Activated T-cell treated with anti-CD3 and anti-CD28 coated beads, Interleukin-2, amount 50 U/mL, for 48 hours (primary cell): ENCODE results near the gene NID1.
"Not testable (repeated sequence)": the region's sequence is repeated elsewhere in the genome, so short reads cannot be mapped to it uniquely, and the experiment has no call there.

Experiments used
- DNase-seq, 2 experiments: peaks; one replicate each; pipeline ENCODE4 v3.0.0-alpha.2; 2020

Gene NID1

DNA sequence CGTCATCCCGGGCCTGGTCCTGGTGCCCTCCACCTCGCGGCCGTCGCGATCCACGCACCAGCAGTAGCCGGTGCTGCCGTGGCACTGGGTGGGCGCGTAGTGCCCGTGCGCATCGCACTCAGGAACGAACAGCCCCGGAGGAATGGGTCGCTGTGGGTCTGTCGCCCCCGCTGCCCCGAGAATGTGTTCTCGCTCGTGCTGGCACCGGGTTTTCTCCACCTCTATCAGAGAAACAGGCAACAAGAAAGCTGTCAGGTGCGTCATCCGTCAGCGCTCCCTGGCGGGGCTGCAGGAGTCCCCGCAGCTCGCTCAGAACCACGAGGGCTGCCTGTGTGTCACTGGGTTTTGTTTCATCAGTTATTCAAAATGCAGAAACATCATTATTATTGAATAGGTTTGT lies 71.2 kb downstream of the NID1 start:
- no peak for DNase-seq

DNA sequence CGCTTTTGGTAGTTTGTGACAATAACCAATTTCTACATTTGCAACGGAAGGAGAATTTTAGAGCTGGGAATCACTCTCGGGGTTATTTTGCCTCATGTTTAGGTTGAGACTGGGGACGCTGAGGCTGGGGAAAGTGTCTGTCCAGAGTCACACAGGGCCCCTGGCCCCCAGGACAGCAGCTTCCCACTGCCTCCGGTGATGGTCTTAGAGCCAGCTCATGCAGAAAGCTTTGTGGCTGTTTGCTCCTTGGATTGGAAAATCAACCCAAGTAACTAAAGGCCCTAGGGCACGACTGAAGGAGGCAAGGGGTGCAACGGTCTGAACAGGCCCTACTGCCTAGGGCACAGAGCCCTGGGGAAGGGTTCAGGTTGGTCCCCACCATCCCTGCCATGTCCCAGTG lies 72.0 kb downstream of the NID1 start:
- no peak for DNase-seq

DNA sequence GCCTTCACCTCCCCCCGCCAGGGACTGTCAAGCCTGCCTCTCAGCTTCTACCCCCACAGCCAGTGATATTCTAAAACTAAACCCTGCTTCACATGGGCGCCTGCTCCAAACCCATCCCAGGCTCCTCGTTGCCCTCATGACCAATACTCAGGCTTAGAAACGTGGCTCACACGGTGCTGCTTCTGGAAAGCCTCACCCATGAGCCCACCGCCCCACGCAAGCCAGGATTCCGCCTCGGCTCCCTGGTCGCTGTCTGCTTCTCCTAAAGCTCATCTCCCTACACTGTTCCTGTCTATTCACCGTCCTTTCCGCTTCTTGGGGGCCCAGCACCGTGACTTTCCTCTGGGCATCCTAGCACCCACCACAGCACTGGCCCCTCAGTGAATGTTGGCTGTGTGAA lies 72.5 kb downstream of the NID1 start:
- DNase-seq, result no peak

DNA sequence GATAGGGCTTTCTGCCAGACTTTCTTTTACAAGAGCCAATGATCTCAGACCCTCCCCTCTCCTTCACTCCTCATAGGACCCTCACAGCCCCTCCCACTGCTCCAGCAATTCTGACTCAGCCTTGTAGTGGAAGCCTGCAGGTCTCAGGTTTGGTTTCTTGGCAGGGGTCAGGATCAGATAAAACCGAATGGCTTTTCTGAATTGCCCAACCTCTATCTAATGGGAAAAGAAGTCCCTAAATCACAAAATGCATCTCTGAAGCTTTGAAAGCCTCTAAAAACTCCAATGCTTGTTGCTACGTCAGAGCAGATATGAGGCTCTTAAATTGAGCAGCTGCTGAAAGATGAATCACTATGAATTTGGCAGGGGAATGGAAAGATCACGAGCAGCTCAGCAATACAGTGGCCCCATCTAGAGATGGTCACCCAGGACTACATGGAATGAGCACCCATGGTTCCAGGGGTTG lies 74.5 kb downstream of the NID1 start:
- DNase-seq, result no peak

DNA sequence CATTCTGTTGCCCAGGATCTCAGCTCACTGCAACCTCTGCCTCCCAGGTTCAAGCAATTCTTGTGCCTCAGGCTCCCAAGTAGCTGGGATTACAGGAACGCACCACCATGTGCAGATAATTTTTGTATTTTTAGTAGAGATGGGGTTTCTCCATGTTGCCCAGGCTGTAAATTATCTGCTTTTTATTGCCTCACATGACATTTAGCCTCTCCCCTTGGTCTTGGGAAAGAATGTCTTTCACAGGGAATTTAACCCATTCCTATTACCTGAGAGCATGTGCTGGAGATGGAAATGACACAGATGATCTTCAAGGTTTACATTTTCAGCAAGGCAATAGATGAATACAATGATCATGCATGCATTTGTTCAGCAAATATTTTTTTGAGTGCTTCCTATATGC lies 75.8 kb downstream of the NID1 start:
- no peak for DNase-seq

DNA sequence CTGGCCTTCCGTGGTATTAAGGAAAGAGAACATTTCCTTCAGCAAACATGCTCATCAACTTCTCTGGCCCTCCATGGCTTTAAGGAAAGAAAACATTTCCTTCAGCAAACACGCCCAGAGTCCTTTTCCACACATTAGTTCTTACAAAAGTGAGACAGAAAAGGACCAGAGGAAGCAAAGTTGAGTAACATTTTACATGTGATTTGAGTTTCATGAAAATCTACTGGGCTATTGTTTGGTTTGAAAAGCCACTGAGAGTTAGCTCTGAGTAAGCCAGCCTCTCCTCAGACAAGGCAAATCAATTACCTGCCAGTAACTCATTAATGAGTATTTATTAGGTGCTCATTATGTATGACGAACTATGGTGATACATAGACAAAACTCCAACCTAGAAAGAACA lies 78.0 kb downstream of the NID1 start:
- DNase-seq, result no peak

DNA sequence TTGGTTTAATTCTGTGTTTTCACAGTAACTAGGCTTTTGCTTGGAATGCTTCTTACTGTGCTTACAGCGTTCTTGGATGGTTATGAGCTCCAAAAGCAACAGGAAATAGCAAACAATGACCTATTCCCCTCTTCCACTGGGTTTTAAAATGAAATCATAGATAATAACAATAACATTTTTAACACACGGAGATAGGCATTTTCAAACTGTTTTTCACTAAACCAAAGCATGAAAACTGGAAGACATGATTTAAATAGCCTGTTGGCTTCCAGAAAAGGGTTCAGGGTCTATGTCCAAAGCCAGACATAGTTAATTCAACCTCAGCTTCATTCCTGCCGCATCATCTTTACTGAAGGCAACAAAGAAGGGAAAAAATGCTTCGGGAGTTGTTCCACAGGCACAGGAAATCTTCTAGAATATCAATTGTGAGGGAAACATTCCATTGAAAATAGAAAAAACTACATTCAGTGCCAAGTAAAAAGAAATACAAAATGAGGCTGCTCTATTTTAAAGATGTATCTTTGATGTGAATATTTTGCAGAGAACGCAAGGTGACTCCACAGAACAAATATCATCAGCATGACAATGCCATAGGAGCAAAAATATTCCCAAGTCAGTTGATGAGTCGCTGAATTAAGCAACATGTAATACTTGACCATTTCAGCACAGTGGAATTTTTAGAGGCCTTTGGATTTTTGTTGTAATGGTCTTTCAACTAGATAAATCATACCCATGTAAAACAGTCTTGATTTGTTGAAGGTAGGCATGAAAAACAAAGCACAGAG lies 80.7 kb downstream of the NID1 start:
- DNase-seq, result no peak

DNA sequence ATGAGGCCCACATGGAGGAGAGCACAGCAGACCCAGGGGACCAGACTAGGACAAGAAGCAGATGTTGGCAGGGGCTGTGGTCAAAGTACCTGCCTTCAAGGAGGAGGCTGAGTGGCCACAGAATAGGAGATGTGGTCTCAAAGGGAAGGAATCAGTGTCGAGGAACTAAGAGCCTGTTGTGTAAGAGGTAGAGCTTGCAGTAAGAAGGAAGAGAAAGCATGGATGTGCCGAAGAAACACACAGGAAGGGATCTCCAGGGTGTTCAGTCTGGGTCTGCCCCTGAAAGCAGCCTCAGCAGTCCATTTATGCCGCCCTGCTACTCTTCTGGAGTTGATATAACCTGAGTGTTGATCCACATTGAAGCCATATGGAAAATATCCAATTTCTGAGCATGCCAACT lies 83.9 kb downstream of the NID1 start:
- no peak for DNase-seq

DNA sequence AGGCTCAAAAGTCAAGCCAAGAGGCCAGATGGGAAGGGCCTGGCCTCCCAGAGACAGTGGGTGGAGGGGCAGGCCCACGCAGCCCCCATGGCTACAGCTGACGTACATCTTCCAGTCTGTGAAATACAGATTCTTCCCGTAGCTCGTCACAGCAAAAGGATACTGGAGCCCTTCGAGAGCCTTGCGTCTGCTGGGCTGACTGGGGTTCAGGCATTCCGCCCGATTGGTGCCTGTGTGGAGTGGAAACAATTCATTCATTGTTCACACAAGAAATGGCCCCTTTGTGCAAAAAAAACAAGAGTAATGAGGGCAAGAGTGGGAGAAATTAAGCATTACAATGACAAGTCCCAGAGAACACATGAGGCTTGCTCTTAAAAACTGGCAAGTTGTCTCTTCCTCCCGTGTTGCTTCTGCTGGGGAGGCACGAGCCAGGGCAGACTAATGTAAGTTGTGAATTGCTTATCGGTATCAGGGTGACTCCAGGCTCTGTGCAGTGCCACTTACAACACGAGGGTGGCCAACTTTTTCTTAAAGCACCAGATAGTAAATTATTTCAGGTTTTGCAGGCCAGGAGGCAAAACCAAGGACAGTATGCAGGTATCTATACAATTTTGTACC lies 85.1 kb downstream of the NID1 start:
- DNase-seq, result no peak

DNA sequence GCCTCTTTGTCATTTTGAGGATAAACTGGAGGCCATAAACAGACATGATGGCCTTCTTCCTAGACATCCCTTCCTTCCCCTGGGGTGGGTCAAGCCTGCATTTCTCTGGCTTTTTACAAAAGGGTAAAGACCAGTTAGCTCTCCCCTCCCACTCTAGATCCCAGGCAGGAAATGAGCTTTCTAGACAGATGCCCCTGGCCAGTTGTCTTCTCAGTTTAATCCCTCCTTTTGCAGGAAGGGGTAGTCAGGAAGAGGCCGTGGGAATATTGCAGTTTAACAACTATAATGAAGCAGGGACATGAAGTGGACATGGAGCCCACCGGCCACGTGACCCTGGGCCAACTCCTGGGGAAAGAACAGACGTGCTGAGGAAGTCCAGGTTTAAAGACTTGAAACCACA lies 85.7 kb downstream of the NID1 start:
- no peak for DNase-seq

DNA sequence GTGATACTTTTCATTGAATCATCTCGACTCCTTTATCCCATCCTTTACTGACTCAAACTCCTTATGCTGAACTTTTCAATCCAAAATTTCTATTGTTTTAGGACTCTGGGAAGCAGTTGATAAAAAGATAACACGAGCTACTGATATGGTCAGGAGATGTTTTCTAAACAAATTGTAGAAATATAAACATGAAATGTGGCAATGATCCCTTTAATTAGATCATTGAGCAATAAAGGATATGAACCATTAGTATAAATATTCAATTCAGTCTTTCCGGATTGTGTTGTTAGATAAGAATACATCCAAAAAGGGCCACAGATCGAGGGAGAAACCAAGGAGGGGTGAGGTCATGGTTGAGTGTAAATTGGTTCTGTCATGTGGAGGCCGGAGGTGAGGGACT lies 88.4 kb downstream of the NID1 start:
- no peak for DNase-seq

DNA sequence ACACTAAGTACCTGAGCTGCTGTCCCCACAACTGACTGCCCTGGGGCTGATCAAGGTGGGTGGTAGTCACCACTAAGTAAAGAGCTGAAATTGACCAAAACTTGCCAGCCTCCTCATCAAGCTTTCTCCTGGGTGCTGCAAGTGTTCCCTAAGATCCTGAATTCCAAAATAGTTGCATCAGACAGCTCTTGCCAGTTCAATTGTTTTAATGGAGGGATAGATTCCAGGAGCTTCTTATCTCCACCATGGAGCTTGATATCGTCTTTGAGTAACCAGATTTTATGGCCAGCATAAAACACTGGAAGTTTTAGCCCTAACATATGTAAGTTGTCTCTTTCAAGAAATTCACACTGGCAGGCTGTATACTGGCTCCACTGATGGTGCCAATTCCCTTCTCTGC lies 90.3 kb downstream of the NID1 start:
- no peak for DNase-seq

DNA sequence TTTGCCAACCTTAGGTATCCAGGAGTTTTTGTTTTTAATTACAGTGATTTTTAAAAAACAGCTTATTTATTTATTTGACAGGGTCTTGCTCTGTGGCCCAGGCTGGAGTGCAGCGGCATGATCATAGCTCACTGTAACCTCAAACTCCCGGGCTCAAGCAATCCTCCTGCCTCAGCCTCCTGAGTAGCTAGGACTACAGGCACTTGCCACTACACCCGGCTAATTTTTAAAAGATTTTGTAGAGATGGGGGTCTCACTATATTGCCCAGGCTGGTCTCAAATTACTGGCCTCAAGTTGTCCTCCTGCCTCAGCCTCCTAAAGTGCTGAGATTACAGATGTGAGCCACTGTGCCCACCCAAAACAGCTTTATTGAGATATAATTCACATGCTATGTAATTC lies 92.2 kb downstream of the NID1 start:
- not testable (repeated sequence) for DNase-seq

DNA sequence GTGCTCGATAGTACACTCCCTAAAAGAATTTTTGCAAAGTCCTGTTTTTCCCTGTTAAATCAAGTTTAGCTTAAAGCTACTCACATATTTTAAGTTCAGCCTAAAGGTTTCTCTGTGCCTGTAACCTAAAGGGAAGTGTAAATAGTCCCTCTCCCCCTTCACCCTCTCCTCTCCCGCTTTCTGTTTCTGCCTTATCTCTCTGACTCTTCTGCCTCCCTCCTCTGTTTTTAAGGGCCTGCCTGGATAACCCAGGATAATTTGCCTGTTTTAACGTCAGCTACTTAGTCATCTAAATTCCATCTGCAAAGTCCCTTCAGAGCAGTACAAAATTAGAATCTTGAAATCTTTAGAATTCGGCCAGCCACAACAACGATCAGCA lies 92.6 kb downstream of the NID1 start:
- no peak for DNase-seq

DNA sequence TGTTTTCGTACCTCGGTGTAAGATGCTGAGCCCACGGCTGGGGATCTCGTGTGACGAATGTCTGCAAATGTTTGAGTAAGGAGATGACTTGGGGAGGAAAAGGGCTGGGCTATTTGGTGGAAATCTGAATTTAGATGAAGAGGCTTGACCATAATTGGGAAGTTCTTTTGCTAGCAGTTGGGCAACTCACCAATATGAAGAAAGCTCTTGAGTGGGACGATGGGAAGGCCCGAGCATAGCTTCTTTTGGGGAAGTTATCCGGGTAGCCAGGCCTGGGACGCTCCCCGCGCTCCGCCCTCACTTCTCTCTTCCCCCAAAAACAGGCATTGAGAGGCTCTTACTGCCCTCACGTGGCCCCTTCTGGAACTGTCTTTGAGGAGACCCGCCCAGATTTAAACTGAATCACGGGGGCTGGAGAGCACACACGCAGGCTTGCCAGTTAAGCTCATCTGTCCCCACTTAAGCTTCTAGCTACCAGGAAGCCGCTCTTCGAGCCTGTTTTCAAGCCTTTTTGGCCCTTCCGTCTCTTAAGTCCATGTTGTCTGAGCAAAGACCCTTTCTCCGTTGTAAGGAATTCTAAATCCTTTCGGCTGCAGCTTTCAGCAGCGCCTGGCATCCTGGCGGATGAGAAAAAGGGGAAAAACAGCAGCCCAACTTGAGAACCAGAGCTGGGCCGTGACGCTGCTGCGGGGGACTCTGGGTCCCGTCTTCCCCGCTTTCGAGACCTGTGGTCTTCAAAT lies 93.1 kb downstream of the NID1 start:
- DNase-seq, result peak; percentile 95 to 98

DNA sequence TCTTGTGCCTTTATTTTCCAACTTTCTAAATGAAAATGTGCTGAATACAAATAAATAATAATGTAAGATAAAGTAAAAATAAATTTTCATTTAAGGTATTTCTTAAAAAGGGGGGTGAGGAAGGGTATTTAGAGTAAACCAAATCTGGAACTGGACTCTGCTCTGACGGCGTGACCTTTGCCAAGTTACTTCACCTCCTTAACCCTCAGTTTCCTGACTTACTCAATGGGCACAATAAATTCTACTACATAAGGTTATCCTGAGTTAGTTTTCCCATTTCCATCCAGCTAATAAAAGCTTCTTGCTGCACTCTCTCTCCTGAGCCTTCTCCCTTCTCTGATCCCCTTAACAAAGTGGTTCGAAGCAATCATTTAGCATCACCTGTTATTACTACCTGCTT lies 93.9 kb downstream of the NID1 start:
- no peak for DNase-seq

DNA sequence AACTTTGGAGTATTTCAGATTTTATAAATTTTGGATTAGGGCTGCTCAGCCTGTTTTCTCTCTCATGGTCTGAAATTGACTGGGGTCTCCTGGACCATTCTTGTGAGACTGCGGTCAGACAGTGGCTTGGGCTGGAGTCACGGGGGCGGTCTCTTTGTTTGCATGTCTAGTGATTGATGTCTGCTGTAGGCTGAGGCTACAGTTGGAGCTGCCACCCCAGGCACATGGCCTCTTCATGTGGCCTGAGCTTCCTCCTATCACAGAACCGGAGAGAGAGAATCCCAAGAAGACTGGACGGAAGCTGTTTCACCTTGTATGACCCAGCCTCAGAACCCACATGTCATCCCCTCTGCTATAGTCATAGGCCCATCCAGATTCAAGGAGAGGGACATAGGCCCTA lies 96.1 kb downstream of the NID1 start:
- no peak for DNase-seq

DNA sequence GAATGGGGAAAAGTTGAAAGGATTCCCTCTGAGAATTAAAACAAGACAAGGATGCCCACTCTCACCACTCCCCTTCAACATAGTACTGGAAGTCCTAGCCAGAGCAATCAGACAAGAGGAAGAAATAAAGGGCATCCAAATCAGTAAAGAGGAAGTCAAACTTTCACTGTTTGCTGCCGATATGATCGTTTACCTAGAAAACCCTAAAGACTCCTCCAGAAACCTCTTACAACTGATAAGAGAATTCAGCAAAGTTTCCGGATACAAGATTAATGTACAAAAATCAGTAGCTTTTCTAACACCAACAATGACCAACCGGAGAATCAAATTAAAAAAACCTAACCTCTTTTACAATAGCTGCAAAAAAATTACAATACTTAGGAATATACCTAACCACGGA lies 98.8 kb downstream of the NID1 start:
- DNase-seq, result not testable (repeated sequence)

DNA sequence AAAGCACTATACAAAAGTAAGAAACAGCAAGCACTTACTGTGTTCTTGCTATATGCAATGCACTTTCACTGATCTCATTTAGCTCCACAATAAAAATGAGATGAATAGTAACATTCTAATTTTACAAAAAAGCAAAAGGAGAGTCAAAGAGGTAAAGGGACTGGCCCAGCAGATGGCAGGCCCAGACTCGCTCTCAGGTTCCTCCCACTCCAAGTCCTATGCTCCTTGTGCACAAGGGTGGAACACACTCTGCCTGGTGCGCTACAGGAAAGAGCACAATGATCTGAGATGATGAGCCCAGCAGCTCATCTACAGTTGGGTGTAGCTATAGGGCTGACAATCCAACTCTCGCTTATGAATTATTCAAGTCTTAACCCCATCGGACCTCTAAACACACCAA lies 104.1 kb downstream of the NID1 start:
- no peak for DNase-seq

DNA sequence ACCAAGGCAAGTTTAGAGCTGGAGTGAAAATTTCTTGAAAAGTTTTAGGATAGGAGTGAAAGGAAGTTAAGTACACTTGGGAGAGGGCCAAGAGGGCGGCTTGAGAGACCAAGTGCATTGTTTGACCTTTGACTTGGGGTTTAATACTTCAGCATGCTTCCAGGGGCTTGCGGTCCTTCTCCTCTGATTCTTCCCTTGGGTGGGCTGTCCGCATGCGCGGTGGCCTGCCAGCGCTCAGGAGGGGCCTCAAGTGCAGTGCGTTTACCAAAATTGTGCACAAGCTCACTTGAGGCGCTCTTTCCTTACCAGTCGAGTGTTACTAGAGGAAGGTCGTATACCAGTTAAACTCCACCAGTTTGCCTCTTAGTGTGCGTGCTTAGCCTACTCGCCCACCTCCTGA lies 106.9 kb downstream of the NID1 start:
- DNase-seq, result no peak

DNA sequence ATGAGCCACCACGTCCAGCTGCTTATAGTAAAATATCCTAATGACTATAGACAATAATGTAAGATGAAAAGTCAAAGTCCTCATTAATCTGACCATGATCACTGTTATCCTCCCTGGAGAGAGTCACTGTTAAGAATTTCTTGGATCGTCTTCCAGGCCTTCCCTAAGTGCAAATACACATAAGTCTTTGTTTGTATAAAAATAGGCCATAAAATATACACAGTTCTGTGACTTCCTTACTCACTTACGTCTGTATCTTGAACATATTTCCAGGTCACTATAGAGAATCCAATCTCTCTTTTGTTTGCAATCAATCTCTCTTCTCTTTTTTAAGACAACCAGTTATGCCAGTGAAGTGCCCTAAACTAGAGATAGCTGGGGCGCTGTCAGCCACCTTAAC lies 109.1 kb downstream of the NID1 start:
- no peak for DNase-seq

DNA sequence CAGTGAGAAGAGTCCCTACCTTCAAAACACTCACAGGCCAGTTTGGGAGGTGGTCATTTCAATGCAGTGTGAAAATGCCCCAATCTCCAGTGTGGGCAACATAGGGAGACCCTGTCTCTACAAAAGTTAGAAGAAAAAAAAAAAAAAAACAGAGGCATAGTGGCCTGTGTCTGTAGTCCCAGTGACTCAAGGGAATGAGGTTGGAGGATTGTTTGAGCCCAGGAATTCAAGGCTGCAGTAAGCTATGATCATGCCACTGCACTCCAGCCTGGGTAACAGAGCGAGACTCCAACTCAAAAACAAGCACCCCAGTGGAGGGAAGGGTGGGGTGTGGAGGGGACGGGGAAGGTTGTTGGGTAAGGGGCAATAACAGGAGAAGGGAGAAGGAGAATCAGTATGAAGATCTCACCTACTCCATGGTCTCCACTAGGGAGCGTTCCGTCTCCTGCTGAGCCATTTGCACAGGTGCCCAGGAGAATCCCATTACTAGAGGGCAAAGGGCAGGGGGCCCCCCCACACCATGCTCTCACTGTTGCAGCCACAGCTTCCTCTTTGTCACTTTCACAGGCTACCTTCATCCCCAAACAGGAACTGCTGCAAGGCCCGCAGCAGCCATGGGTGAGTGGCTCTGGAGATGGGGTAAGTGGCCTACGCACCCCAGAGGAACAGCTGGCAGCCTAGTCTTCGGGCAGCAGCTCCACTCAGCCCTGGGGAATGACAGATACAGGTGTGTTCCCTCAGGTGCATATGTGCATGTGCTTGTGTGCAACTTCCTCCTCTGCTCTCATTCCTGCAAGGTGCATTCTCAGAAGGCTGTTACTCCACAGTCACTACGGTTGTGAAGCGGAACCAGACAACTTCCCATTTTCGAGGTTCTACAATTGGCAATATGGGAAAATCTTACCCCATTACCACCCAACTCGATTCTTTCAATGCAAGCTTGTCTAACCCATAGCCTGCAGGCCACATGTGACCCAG lies 110.3 kb downstream of the NID1 start:
- peak; percentile 45 to 51 for DNase-seq

DNA sequence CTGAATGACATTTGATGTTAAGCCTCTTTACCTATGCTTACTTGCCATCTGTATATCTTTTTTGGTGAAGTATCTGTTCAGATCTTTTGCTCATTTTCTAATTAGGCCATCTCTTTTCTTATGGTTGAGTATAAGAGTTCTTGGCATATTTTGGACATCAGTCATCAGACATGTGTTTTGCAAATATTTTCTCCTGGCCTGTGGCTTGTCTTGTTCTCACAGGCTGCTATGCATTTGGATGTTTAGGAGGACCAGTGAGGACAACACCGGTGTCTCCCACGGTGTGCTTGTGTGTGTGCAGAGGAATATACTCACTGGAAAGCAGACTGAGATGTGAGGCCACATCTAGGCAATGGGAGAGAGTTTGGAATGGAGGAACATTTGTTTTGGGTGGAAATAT lies 111.1 kb downstream of the NID1 start:
- DNase-seq, result no peak
